Neural cell (in vitro differentiated cells): ENCODE results near the gene AGAP3.

Experiments used
- CTCF ChIP-seq: fragments of 450-650 bp; IDR thresholded peaks from 2 replicates; pipeline ENCODE4 v1.5.1; 2014; ENCODE audit warnings: antibody characterized with exemption, mild to moderate bottlenecking, moderate library complexity; ENCODE audit not compliant: poor library complexity, severe bottlenecking
- EP300 ChIP-seq: fragments of 450-650 bp; conservative IDR thresholded peaks from 2 replicates; pipeline ENCODE4 v1.6.1; 2014; ENCODE audit warnings: antibody characterized with exemption, mild to moderate bottlenecking, moderate library complexity; ENCODE audit not compliant: poor library complexity, severe bottlenecking
- POLR2AphosphoS5 ChIP-seq: IDR thresholded peaks from 2 replicates; pipeline ENCODE4 v1.6.1; 2012
- RAD21 ChIP-seq: fragments of 450-650 bp; conservative IDR thresholded peaks from 2 replicates; pipeline ENCODE4 v1.6.1; 2014; ENCODE audit warnings: antibody characterized with exemption, mild to moderate bottlenecking, moderate library complexity
- SMC3 ChIP-seq: fragments of 450-650 bp; conservative IDR thresholded peaks from 2 replicates; pipeline ENCODE4 v1.6.1; 2014; ENCODE audit warnings: antibody characterized with exemption, mild to moderate bottlenecking, moderate library complexity; ENCODE audit not compliant: poor library complexity

DNA sequence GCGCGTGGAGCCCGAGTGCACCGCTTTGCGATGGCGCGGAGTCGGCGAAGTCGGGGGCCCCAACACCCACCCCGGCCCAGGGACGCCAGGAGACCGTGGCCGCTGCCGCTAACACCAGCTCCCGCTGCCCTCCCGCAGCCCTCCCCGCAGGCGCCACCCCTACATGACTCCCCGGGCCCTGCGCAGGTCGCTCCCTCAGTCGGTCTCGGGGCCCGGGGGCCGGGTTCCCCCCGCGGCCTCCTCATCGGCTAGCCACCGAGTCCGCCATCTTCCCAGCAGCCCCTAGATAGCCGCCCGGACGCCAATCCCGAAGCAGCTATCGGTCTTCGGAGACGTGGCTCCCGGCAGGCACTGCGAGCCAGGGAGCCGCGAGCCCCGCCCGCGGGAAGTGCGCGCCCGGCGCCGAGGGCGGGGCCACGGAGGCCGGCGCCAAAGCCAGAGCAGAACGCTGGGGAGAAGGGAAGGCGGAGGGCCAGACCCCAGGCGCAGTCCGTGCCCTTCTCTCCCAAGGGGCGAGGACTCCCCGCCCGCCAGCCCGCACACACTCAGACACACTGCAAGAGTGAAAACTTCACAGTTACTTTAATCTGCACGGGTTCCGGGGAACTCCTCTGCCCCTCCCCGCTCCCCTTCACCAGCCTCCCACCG is 5.6 kb upstream of the AGAP3 start, which contains the start of gene FASTK:
- TF ChIP-seq CTCF (no peak), POLR2AphosphoS5 (peak; percentile 88), SMC3 (no peak), RAD21 (no peak), EP300 (peak; percentile 38)
